GM12891 (cell line): ENCODE data around the gene ARHGEF40.

Source experiments
- DNase-seq: peaks from one replicate; pipeline ENCODE4 v3.0.0; 2011; ENCODE audit warnings: low spot score; ENCODE audit not compliant: insufficient read length
- FAIRE-seq: peaks from 2 replicates; lab custom pipeline; 2011; peaks lifted over from hg19 to GRCh38; lab: Jason Lieb, UNC
- PAX5 ChIP-seq: IDR thresholded peaks from 2 replicates; pipeline ENCODE4 v1.6.1; 2011; ENCODE audit warnings: low read length, moderate library complexity, mild to moderate bottlenecking; ENCODE audit not compliant: insufficient read depth, severe bottlenecking
- POLR2A ChIP-seq: IDR thresholded peaks from 2 replicates; pipeline ENCODE4 v1.6.1; 2011; ENCODE audit warnings: low read depth, low read length, control low read depth
- POLR2AphosphoS5 ChIP-seq: IDR thresholded peaks from 2 replicates; pipeline ENCODE4 v1.6.1; 2011; ENCODE audit warnings: low read depth, low read length, control low read depth
- POU2F2 ChIP-seq: IDR thresholded peaks from 2 replicates; pipeline ENCODE4 v1.6.1; 2011; ENCODE audit warnings: low read depth, mild to moderate bottlenecking, control low read depth, low read length, moderate library complexity
- SPI1 ChIP-seq: IDR thresholded peaks from 2 replicates; pipeline ENCODE4 v1.6.1; 2011; ENCODE audit warnings: low read depth, low read length, control low read depth
- TAF1 ChIP-seq: IDR thresholded peaks from 2 replicates; pipeline ENCODE4 v1.6.1; 2011; ENCODE audit warnings: low read depth, low read length, control low read depth

Gene ARHGEF40

DNA sequence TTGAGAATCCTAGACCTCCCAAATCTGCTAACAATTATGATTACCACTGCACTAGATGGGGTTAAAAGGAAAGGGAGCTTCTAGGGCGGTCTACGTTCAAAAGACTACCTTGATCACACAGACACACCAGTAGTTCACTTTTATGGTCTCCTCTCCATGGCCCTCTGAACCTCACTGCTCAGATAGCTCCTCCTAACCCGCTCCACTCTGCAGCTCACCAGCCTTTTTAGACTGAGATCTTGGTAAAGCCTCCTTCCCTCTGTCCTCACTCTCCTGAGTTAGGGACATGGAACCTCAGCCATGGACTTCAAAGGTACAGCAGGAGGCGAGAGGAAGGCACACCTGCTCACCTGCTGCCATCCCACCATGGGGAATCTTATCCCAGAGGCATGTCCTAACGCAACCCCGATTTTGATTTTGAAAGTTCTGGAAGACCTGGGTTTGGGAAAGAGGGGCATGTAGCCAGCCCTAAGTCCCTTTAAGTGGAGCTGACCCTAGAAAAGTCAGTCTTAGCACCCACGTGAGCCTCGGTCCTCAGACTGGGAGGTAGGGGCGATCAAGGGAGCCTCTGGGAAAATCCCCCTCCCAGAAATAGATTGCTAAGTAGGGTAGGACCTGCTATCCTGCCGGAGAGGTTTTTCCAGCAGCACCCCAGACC lies 27.0 kb downstream of the ARHGEF40 start:
- TF ChIP-seq TAF1 (no peak), PAX5 (no peak), POU2F2 (no peak), POLR2AphosphoS5 (no peak), POLR2A (no peak), SPI1 (no peak)
- FAIRE-seq (no peak), DNase-seq (no peak)

GRCh38 chr14:21097636-21098075 lies 27.6 kb downstream of the ARHGEF40 start:
- TF ChIP-seq PAX5 = no peak
- TF ChIP-seq POLR2A = no peak
- no peak for TF ChIP-seq TAF1
- FAIRE-seq (no peak), DNase-seq (no peak)

DNA sequence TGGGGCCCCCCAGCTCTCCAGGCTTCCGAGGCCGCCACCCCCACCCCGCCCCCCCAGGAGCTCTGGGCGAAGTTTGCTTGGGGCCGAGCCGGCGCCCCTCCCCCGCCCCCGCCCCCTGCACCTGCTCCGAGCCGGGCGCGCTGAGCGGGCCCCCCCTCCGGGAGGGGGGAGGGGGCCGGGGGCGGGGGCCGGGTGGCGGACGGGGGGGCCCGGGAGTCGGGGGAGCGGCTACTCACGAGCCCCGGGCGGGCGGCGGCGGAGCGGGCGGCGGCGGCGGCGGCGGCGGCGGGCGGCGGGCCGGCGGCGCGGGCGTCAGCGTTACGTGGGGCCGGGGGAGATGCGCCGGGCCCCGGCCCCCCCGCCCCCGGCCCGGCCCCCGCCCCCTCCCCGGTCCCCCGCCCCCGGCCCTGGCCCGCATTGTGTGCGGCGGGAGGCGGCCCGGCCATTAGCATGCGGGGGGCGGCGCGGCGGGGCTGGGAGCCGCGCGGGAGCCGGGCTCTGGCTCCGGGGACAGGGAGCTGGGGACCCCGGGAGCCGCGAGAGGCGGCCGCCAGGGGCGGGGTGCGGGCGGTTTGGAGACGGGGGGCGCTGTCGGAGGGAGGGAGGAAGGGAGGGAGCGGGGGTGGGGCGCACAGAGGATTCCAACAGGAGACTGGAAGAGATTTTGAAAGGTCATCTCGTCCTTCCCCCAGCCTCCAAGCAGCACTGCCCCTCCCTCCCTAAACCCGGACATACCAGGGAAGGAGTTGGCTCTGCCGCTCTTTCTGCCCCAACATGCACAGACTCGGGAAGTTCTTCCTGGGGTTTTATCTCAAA lies 28.2 kb downstream of the ARHGEF40 start, which contains the start of gene ZNF219:
Gene ZNF219 (minus strand): TSS at position 580 of the 816 bp plus-strand sequence. CDS start 5,064 bp downstream, outside the sequence.
- TF ChIP-seq POLR2A = no peak
- no peak for TF ChIP-seq PAX5
- no peak for TF ChIP-seq POU2F2
- no peak for TF ChIP-seq POLR2AphosphoS5
- no peak for TF ChIP-seq SPI1
- TF ChIP-seq TAF1 = no peak
- DNase-seq = no peak
- FAIRE-seq = no peak

DNA sequence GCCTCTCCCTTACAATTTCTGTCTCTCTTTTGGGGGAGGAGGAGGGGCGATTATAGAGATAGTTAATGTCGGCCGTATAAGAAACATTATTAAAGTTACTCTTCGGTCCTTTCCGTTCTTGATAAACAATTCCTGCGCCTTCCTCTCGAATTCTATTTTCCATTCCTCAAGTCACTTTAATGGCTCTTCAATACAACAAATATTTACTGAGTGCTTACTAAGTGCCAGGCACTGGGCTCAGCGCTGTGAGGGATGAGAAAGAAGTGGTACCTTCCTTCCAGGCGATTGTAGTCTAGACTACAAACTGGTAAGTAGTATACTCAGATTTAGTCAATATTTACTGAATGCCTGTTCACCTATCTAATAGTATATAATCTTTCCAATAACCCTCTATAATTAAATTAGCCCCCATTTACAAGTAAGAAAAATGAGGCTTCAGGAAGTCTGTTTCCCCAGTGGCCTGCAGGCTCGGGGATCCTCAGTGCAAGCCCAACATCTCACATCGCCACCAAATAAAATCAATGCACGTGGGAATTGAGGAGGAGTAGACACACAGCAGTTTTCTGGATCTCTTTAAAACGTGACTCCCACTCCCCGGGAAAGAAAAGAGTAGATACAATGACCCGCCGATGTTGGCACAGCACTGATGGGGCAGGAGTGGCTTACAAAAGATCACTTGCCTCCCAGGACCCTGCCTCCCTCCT lies 28.9 kb downstream of the ARHGEF40 start:
- TF ChIP-seq POU2F2 = no peak
- TF ChIP-seq PAX5 = no peak
- TF ChIP-seq TAF1 = no peak
- TF ChIP-seq POLR2AphosphoS5 = no peak
- DNase-seq = no peak
- FAIRE-seq = no peak

DNA sequence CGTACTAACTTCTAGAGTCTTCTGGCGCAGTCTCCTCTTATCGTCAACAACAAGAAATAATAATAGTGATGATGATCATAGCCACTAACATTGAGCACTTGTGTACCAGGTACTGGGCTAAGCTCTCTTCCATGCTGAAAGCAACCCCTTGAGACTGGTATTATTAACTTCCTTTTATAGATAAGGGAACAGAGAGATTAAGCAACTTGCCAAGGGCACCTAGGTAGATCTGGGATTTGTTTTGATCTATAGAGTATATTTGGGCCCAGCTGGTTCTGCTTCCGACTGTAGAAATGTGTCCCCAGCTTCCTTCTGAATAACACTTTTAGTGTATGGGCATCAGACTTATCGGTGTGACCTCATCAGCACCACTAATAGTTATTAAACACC lies 29.5 kb downstream of the ARHGEF40 start:
- DNase-seq = no peak
- TF ChIP-seq SPI1 (no peak), POLR2AphosphoS5 (no peak), TAF1 (no peak), POLR2A (no peak), PAX5 (no peak), POU2F2 (no peak)
- no peak for FAIRE-seq

DNA sequence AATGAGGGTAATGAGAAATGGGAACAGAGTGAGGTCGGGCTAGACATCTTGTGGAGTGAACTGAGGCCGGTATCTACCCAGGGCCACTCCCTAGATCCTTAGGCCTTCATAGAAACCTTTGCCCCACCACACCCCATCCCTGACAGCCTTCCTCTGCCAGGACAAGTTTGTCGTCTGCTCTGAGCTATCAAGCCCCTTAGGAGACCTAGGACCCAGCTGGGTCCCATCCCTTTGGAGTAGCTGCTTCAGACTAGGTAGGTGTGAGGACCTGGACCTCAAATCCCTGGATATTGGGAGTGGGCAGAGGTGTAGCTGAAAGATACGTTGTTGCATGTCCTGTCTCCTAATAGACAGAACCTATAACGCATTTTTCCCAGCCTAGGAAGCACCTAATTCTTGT lies 30.8 kb downstream of the ARHGEF40 start, which contains the start of gene TMEM253:
Gene TMEM253 (plus strand): TSS at position 136 of the 400 bp plus-strand sequence. CDS start 278 bp downstream, outside the sequence.
- no peak for FAIRE-seq
- TF ChIP-seq POU2F2 (no peak), PAX5 (no peak), TAF1 (no peak), SPI1 (no peak), POLR2AphosphoS5 (no peak), POLR2A (no peak)
- no peak for DNase-seq

GRCh38 chr14:21101802-21102413 lies 31.8 kb downstream of the ARHGEF40 start:
- TF ChIP-seq SPI1 (no peak), POLR2A (no peak), POU2F2 (no peak), PAX5 (no peak), POLR2AphosphoS5 (no peak), TAF1 (no peak)
- FAIRE-seq (no peak), DNase-seq (no peak)

- TF ChIP-seq TAF1 (no peak), POLR2A (no peak), PAX5 (no peak), POU2F2 (no peak), SPI1 (no peak)
- FAIRE-seq (no peak), DNase-seq (no peak)
Observed at GRCh38 chr14:21102521-21103410, 32.7 kb downstream of the ARHGEF40 start.

GRCh38 chr14:21103411-21103709 lies 33.3 kb downstream of the ARHGEF40 start:
- DNase-seq (no peak), FAIRE-seq (no peak)
- TF ChIP-seq TAF1 = 0 out of 2 replicates have a peak, but pooled peaks have one; percentile 0
- TF ChIP-seq POU2F2 = no peak; the same call in 1 of the 2 replicates
- TF ChIP-seq SPI1 = peak; percentile 93
